GM13977 (cell line): ENCODE data around the gene SH3RF3.

ENCODE experiments used
- DNase-seq: peaks from one replicate; pipeline ENCODE4 v3.0.0; 2012; ENCODE audit warnings: low spot score
- CTCF ChIP-seq: IDR thresholded peaks from 2 replicates; pipeline ENCODE4 v1.5.1; 2012; ENCODE audit warnings: mild to moderate bottlenecking, control low read depth; ENCODE audit not compliant: insufficient read depth; ENCODE audit errors: extremely low read depth, missing control alignments
- in situ Hi-C: fragments of 300-500 bp; cut with MboI; formaldehyde crosslinking; loops from one replicate; pipeline ENCODE4 v1.12.0; 2022; ENCODE audit warnings: low sequenced_read_pairs, low pct_unique_long_range_greater_than_20kb, mixed read lengths, inconsistent platforms; ENCODE audit not compliant: unreplicated experiment

The SH3RF3 gene

DNA sequence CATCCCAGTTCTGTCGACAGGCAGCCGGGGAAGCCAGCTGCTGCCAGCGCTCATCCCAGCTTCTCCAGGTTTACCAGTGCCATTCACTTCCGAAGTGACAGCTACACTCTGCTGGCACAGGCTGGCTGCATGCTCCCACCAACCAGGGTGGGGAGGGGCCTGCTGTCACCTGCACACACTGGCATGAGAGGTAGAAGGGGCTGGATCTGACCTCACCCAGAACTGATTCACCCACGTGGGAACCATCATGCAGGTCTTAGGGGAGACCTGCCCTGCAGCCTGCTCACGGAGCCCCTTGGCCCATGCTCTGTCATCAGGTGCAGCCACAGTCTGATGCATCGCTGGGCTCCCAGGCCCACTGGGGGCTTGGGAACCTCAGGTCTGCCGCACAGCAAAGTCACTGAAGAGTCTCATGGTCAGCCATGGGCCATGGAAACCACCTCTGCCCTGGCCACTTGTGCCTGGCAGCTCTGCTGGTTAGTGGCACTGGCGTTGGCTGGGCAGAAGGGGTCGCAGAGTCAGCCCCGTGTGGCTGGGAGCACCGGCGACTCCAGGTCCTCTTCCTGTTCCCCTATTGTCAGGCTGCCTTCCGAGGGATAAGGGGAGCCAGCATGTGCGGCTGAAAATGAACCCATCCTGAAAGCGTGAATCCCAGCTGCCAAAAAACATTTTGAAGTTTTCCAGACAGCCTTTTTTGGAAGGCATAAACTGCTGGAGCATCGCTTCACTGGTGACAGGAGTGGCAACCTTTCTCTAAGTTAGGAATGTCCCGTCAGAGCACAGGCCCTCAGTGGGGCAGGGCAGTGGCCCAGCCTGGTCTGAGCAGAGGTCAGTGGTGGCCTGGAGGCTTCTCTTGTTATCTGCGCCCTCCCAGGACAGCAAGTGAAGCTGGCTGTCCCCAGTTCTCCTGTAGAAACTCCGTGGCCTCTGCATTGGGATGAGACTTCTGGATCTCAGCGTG lies 327.0 kb downstream of the SH3RF3 start:
- TF ChIP-seq CTCF: no peak
- in situ Hi-C loops: no loop called here
- no peak for DNase-seq

GRCh38 chr2:109456776-109457175 lies 327.8 kb downstream of the SH3RF3 start:
- TF ChIP-seq CTCF: no peak
- DNase-seq: no peak
- in situ Hi-C loops: no loop called here

- TF ChIP-seq CTCF: no peak
- in situ Hi-C loops: no loop called here
- no peak for DNase-seq
These were observed 328.4 kb downstream of the SH3RF3 start for GRCh38 chr2:109457366-109457765.

- in situ Hi-C loops: no loop called here
- TF ChIP-seq CTCF: no peak
- DNase-seq: no peak
These were observed 328.8 kb downstream of the SH3RF3 start for GRCh38 chr2:109457794-109458193.

DNA sequence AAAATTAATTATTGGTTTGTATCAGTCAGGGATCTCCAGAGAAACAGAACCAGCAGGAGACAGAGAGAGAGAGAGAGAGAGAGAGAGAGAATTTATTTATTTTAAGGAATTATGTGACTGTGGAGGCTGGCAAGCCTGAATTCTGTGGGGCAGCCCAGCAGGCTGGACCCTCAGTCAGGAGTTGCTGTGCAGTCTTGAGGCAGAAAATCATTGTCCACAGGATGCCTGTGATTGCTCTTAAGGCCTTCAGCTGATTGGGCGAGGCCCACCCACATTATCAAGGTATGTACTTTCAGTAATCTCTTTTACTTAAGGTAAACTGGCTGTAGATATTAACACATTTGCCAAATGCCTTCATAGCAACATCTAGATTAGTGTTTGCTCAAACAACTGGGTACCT lies 329.5 kb downstream of the SH3RF3 start:
- in situ Hi-C loops: no loop called here
- no peak for TF ChIP-seq CTCF
- no peak for DNase-seq

- DNase-seq: no peak
- in situ Hi-C loops: no loop called here
- no peak for TF ChIP-seq CTCF
These were observed 330.5 kb downstream of the SH3RF3 start for GRCh38 chr2:109459485-109459884.
